Activated CD4-positive, alpha-beta memory T cell treated with anti-CD3 and anti-CD28 coated beads for 36 hours (primary cell): ENCODE data around the gene LMLN. TPM values are rescaled to one million over a fixed set of nuclear protein-coding genes. Genes with fewer than 3 reads are reported as not detected.
"Not testable (repeated sequence)": the region's sequence is repeated elsewhere in the genome, so short reads cannot be mapped to it uniquely, and the experiment has no call there.

ENCODE experiments used
- CTCF ChIA-PET: fragments of 350-600 bp; sonication (Branson Sonifier 250); formaldehyde crosslinking; loops from one replicate; lab custom pipeline; 2021; ENCODE audit warnings: antibody characterized with exemption, inconsistent platforms; lab: Charles Lee
- POLR2A ChIA-PET: fragments of 350-600 bp; sonication (Branson Sonifier 250); formaldehyde crosslinking; loops from one replicate; lab custom pipeline; 2021; ENCODE audit warnings: antibody characterized with exemption; lab: Charles Lee
- DNase-seq: peaks from one replicate; pipeline ENCODE4 v3.0.0-alpha.2; 2020
- H3K27ac Mint-ChIP-seq: one replicate; pipeline ENCODE4 v1.8.0; 2021; ENCODE audit warnings: mixed read lengths
- H3K27me3 Mint-ChIP-seq: one replicate; pipeline ENCODE4 v1.8.0; 2021; ENCODE audit warnings: mixed read lengths
- H3K36me3 Mint-ChIP-seq: one replicate; pipeline ENCODE4 v1.8.0; 2021; ENCODE audit warnings: mixed read lengths
- H3K4me1 Mint-ChIP-seq: one replicate; pipeline ENCODE4 v1.8.0; 2021; ENCODE audit warnings: low read depth, mixed read lengths
- H3K4me3 Mint-ChIP-seq: one replicate; pipeline ENCODE4 v1.8.0; 2021; ENCODE audit warnings: mild to moderate bottlenecking, mixed read lengths
- H3K9me3 Mint-ChIP-seq: one replicate; pipeline ENCODE4 v1.8.0; 2021; ENCODE audit warnings: mixed read lengths
- intact Hi-C: fragments of 100-400 bp; cut with micrococcal nuclease; formaldehyde crosslinking; loops from one replicate; pipeline ENCODE4 v1.15.1; 2023
- total RNA-seq, 2 experiments: library from RNA; stranded (reverse); gene quantifications; one replicate each; pipeline ENCODE4 v1.2.3, GENCODE V29; 2021

The LMLN gene
- total RNA-seq, 2 experiments from 2014 or later, result 3.6 to 3.8 TPM

GRCh38 chr3:198028718-198029117 lies 68.7 kb downstream of the LMLN start:
- Mint-ChIP-seq H3K4me1 (no peaks in the 10 kb centered on the region), H3K27me3 (no peaks in the 10 kb centered on the region), H3K27ac (no peak overlapping the region), H3K9me3 (no peaks in the 10 kb centered on the region), H3K4me3 (no peak overlapping the region), H3K36me3 (no peaks in the 10 kb centered on the region)
- DNase-seq, result no peak
- ChIA-PET CTCF (no interaction called here), POLR2A (no interaction called here)
- intact Hi-C loops, result no loop called here

DNA sequence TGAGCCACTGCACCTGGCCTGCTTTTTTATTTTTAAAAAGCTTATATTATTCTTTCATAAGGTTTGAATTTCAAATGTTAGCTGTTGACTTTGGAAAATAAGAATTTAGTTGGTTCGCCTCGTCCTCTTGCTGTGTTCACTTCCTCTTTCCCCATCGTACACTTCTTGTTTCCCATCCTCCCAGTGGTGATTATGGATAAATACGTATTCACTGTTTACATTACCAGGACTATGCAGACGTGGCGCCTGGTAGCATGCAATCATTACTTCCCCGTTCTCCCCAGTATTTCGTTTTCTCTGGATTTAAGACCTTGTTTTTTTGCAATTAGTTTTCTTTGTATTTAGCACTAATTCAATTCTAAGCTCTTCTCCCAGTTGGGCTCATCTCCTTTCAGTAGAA lies 70.1 kb downstream of the LMLN start:
- CTCF ChIA-PET, result no interaction called here

GRCh38 chr3:198030726-198031125 lies 70.7 kb downstream of the LMLN start:
- Mint-ChIP-seq H3K4me3 (no peak overlapping the region), H3K4me1 (no peaks in the 10 kb centered on the region), H3K27me3 (no peaks in the 10 kb centered on the region), H3K27ac (no peak overlapping the region), H3K36me3 (no peaks in the 10 kb centered on the region), H3K9me3 (no peaks in the 10 kb centered on the region)
- ChIA-PET POLR2A (no interaction called here), CTCF (no interaction called here)
- no peak for DNase-seq
- intact Hi-C loops, result no loop called here

More for the DNA sequence above, 70.1 kb downstream of the LMLN start:
- POLR2A ChIA-PET, result no interaction called here
- no peaks in the 10 kb centered on the region for H3K4me1 Mint-ChIP-seq
- intact Hi-C loops, result no loop called here
- H3K36me3 Mint-ChIP-seq, result no peaks in the 10 kb centered on the region
- H3K9me3 Mint-ChIP-seq, result no peaks in the 10 kb centered on the region
- DNase-seq, result no peak
- no peak overlapping the region for H3K4me3 Mint-ChIP-seq
- H3K27ac Mint-ChIP-seq, result no peak overlapping the region
- H3K27me3 Mint-ChIP-seq, result no peaks in the 10 kb centered on the region

GRCh38 chr3:198032039-198032936 lies 72.3 kb downstream of the LMLN start:
- DNase-seq, result no peak
- CTCF ChIA-PET, result no interaction called here
- H3K4me3 Mint-ChIP-seq, result no peak overlapping the region
- POLR2A ChIA-PET, result no interaction called here
- no peaks in the 10 kb centered on the region for H3K9me3 Mint-ChIP-seq
- no peaks in the 10 kb centered on the region for H3K36me3 Mint-ChIP-seq
- no peak overlapping the region for H3K27ac Mint-ChIP-seq
- H3K4me1 Mint-ChIP-seq, result no peaks in the 10 kb centered on the region
- no peaks in the 10 kb centered on the region for H3K27me3 Mint-ChIP-seq
- intact Hi-C loops, result no loop called here

GRCh38 chr3:198043119-198043518 lies 83.1 kb downstream of the LMLN start:
- CTCF ChIA-PET, result no interaction called here
- Mint-ChIP-seq H3K36me3 (peaks cover 15% of the 10 kb centered on the region), H3K9me3 (no peaks in the 10 kb centered on the region), H3K27ac (no peak overlapping the region), H3K27me3 (no peaks in the 10 kb centered on the region), H3K4me3 (no peak overlapping the region), H3K4me1 (no peaks in the 10 kb centered on the region)
- intact Hi-C loops, result no loop called here
- POLR2A ChIA-PET, result no interaction called here
- no peak for DNase-seq

DNA sequence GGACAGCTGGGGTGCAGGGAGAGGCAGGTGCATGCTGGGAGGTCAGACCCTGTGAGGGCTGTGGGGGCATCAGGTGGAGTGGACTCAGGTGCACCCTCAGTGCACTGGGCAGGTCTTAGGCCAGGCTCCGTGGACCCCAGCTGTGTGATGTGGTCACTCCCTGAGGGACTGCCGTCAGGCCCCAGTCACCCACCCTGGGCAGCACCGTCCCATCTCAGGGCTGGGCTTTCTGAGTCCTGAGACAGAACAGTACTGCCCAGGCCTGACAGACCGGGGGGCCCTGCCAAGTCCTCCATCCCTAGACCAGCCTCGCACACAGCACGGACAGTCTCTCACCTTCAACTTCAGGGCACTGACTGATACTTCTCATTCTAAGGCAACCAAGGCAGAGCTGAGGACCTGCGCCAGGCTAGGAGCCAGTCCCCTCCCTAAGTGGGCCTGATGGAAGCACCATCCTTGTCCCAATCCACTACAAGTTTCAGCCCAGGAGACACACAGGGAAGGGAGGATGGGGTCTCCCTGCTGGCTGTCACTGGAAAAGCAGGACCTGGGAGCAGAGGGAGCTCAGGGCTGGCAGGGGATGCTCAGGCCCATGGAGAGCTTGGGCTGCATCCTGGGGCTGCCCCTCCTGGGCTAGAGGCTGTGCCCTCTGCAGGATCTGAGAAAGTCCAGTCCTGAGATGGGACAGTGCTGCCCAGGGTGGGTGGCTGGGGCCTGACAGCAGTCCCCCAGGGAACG lies 86.3 kb downstream of the LMLN start:
- Mint-ChIP-seq H3K4me1 (no peaks in the 10 kb centered on the region), H3K36me3 (no peaks in the 10 kb centered on the region), H3K27ac (no peak overlapping the region), H3K4me3 (no peak overlapping the region), H3K27me3 (no peaks in the 10 kb centered on the region), H3K9me3 (peaks cover 5% of the 10 kb centered on the region)
- no peak for DNase-seq
- POLR2A ChIA-PET, result no interaction called here
- intact Hi-C loops, result no loop called here
- CTCF ChIA-PET, result no interaction called here

DNA sequence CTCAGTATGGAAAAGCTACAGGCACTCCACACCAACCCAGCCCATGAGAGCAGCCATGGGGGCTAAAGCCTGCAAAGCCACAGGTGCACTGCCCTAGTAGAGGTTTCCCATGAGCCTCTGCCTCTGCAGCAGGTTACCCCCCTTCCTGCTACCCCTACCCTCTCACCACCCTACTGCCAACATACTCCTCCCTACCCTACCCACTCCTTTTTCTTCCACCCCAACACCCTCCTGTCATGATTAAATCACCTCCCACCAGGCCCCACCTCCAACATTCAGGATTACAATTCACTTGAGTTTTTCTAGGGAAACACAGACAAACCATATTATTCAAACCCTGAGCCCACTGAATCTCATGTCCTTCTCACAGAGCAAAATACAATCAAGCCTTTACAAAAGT lies 88.4 kb downstream of the LMLN start:
- intact Hi-C loops, result no loop called here
- ChIA-PET POLR2A (no interaction called here), CTCF (no interaction called here)
- DNase-seq, result no peak
- Mint-ChIP-seq H3K36me3 (no peaks in the 10 kb centered on the region), H3K27me3 (no peaks in the 10 kb centered on the region), H3K4me1 (no peaks in the 10 kb centered on the region), H3K4me3 (no peak overlapping the region), H3K9me3 (peaks cover 8% of the 10 kb centered on the region), H3K27ac (no peak overlapping the region)

GRCh38 chr3:198051836-198052235 lies 91.8 kb downstream of the LMLN start:
- ChIA-PET CTCF (interaction anchor here (0.8 to 2.1 kb wide), 3 partner anchors 29 to 146 kb away, joined by 3 to 6 read pairs (median 4); no protein-coding TSS in a partner anchor), POLR2A (no interaction called here)
- Mint-ChIP-seq H3K4me1 (no peaks in the 10 kb centered on the region), H3K4me3 (no peak overlapping the region), H3K36me3 (no peaks in the 10 kb centered on the region), H3K27ac (no peak overlapping the region), H3K27me3 (peaks cover 5% of the 10 kb centered on the region), H3K9me3 (peaks cover 8% of the 10 kb centered on the region)
- intact Hi-C loops, result no loop called here
- no peak for DNase-seq

GRCh38 chr3:198053462-198053861 lies 93.4 kb downstream of the LMLN start:
- H3K9me3 Mint-ChIP-seq, POLR2A ChIA-PET, H3K36me3 Mint-ChIP-seq, CTCF ChIA-PET, H3K27ac Mint-ChIP-seq, DNase-seq, intact Hi-C loops, H3K4me3 Mint-ChIP-seq, H3K4me1 Mint-ChIP-seq: not testable (repeated sequence)
- H3K27me3 Mint-ChIP-seq, result peaks cover 12% of the 10 kb centered on the region

GRCh38 chr3:198061119-198062067 lies 101.4 kb downstream of the LMLN start:
- Mint-ChIP-seq H3K9me3 (no peaks in the 10 kb centered on the region), H3K4me1 (peaks cover 14% of the 10 kb centered on the region), H3K4me3 (no peak overlapping the region), H3K27me3 (peaks cover 9% of the 10 kb centered on the region), H3K27ac (no peak overlapping the region), H3K36me3 (peaks cover 3% of the 10 kb centered on the region)
- no peak for DNase-seq
- intact Hi-C loops, result no loop called here
- CTCF ChIA-PET, result interaction anchor here (0.8 to 1.8 kb wide), 6 partner anchors 10 to 156 kb away, joined by 3 to 12 read pairs (median 4); no protein-coding TSS in a partner anchor
- POLR2A ChIA-PET, result interaction anchor here (1.1 to 1.9 kb wide), 2 partner anchors 10 to 18 kb away, joined by 3 to 7 read pairs; no protein-coding TSS in a partner anchor

- ChIA-PET POLR2A (interaction anchor here (1.1 to 1.9 kb wide), 2 partner anchors 10 to 17 kb away, joined by 3 to 7 read pairs; no protein-coding TSS in a partner anchor), CTCF (interaction anchor here (0.8 to 1.3 kb wide), 2 partner anchors 120 to 156 kb away, joined by 3 to 4 read pairs; no protein-coding TSS in a partner anchor)
- Mint-ChIP-seq H3K27ac (no peak overlapping the region), H3K36me3 (peaks cover 3% of the 10 kb centered on the region), H3K4me3 (no peak overlapping the region), H3K9me3 (no peaks in the 10 kb centered on the region), H3K4me1 (peaks cover 14% of the 10 kb centered on the region), H3K27me3 (peaks cover 7% of the 10 kb centered on the region)
- no peak for DNase-seq
- intact Hi-C loops, result no loop called here
Observed at GRCh38 chr3:198062068-198062465, 102.0 kb downstream of the LMLN start.
